IPS-NIHi7 (cell line): ENCODE results near the gene SEC16A.

Experiments
- DNase-seq: peaks from one replicate; pipeline ENCODE4 v3.0.0; 2012; ENCODE audit warnings: mixed read lengths; ENCODE audit errors: extremely low spot score

The SEC16A gene

DNA sequence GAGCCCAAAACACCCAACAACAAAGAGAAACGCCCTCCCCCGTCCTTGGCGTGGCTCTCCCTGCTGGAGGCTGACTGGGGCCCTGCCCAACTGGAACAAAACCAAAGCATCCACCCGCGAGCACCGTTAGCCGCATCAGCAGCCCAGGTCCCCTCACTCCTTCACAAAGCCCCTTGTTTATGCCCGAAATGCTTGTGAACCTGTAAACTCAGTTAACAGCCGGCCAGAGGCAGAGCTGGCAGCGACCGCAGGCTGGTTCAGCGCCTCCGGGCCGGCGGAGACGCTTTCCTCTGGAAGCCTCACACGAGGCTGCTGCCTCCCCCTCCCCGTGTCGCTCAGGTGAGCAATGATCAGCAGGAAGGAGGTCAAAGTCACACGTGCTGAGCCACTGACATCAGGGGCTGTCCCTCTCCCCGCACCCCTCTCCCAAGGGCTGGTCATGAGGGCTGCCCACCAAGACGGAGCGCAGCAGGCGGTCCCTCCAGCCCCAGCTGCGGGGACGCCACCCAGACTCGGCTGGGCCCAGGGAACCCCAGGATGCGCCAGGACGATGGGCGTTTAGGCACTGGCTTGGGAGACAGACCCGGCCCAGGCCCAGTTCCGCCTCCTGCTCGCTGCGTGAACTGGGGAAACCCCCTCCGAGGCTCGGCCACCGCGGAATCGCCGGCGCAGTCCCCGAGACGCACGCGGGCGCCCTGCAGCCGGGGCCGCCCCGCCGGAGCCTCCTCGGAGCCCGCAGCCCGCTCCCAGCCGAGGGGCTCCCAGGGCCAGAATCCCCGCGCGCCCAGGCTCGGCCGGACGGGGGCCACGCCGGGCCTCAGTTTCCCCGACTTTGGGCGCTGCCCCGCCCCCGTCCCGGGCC lies 83.4 kb downstream of the SEC16A start:
- peak; percentile 35 for DNase-seq

- DNase-seq = no peak
These were observed 84.6 kb downstream of the SEC16A start for GRCh38 chr9:136398286-136398685.

GRCh38 chr9:136397643-136398042 lies 85.2 kb downstream of the SEC16A start:
- DNase-seq = no peak

GRCh38 chr9:136396219-136396515 lies 86.7 kb downstream of the SEC16A start:
- no peak for DNase-seq

DNA sequence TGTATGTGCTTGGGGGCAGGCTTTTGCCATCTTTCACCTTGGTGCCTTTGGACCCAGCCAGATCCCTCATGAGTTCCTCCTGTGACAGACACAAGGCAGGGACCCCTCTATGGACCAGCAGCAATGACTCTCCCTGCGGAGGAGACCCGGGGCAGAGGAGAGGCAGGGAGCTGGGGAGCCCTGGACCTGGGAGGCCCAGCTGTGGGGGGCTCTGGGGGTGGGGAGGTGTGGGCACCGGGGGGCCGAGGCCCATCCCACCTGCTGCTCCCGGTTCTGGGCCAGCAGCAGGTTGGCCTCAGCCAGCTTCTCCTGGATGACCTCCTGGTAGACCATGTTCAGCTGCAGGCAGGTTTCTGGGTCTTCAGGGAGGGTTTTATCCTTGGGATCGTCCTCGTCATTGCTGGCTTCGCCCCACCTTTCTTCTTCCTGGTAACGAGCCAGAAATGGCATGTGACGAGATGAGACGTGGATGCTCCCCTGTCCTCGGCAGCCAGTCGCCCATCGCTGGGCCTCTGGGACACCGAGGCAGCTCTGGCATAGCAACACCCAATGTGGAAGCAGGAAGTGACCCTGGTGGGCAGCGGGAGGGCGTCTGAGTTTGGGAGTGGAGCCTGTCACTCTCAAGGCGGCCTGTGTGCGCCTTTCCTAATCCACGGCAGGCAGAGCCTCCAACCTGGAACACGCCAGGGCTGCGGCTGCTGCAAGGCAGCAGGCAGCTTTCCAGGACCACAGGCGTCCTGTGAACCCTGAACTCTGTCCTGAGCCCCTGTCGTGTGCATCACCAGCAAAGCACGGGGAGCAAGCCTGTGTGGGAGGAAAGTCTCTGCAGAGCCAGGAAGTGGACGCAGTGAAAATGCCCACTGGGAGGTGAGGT lies 87.3 kb downstream of the SEC16A start:
- DNase-seq = no peak

DNA sequence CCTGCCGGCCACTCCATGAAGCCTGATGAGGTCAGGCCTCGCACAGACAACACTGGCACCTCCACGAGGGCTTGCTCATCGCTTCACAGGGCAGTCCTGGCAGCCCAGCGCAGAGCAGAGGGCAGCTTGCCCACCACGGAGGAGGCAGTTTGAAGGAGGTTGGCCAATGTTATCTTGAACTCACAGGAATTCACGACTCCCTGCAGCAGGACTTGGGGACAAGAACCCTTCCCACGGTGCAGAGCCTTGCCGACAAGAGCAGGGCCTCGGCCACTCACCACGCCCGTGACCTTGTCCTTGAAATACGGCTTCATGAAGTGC lies 87.9 kb downstream of the SEC16A start:
- no peak for DNase-seq

GRCh38 chr9:136394312-136395019 lies 88.4 kb downstream of the SEC16A start:
- no peak for DNase-seq

DNA sequence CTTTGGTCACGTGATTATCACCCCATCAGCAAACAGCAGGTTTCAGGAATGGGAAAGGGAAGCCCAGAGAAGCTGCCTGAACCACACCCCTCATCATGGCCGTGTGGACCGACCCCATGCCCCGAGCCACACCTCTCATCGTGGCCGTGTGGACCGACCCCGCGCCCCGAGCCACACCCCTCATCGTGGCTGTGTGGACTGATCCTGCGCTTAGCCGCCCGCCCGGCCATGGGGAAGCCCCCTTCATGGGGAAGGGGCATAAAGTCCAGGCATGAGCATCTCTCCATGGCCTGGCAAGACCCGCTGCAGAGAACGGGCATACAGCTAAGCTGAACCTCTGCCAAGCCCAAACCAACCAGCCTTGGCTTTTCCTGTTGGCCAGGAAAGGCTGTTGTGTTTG lies 89.3 kb downstream of the SEC16A start:
- no peak for DNase-seq

DNA sequence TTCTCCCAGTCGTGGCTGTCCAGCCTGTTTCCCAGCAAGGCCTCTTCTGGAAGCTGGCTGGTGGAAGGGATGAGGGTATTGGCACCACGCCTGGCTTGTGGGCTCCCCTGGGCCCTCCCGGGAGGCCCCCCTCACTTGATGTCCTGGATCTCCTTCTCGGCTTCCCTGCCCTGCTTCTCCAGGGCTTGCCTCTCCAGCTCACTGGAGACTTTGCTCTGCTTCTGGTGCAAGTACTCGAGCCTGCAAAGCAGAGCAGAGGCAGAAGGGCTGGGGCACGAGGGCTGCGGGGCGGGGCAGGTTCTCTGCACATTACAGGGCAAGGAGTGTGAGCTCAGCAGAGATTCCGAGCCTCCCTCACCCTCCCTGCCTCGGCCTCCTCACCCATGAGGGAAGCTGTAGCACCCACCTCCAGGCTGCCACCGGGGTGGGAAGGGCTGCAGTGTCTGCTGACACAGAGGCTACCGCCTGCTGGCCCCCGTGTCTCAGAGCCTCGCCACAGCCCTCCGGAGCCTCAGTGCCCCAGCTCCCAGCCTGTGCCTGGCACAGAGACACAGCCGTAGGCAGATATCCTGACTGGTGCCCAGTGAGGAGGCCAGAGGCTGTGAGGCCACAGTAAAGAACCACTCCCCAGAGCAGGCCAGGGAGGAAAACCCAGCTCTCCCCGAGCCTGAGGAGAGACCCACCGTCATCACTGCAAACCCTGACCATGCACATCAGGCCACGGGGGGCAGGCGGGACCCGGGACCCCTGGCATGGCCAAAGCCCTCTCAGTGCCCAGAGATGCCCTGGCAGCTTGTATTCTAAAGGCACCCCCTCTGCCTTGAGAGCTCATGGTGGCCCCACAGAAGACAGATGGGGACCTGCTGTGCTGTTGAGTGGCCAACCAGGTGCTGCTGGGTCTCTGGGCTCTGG lies 90.0 kb downstream of the SEC16A start:
- no peak for DNase-seq

DNA sequence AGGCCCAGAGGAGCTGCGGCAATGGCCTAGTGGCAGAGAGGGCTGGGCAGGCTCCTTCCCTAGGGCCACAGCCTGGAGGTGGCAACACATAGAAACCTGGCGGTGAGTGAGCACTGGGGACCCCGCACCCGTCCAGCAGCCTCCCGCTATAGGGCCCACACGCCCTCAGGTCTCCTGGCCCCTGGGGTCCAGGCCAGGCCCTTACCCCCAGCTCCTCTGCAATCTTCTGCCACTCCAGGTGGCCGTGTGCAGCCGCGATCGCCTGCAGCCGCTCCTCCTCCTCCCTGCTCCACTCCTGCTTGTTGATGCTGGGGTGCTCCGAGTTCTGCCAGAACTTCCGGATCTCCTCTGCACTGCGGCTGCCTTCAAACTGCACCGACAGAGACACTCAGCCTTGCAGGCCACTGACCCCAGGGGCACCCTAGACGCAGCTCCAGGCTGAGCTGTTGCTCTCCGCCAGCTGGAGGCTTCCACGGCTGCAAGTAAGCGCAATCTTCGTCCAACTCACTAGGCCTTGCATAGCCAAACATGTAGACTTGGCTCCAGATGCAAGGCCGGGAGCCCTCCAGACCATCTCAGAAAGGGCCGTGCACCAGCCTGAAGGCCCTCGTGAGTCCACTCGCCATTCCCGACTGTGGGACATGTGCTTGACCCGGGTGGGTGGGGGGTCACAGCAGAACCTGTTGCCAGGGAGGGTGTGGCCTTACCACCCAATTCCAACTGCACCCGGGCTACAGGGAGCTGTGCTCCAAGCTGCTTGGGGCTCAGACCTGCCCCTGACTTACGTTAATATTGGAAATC lies 90.9 kb downstream of the SEC16A start:
- DNase-seq = no peak
